Effector CD4-positive, alpha-beta T cell (primary cell): ENCODE data around the gene SLC9A7.

Source experiments
- DNase-seq: peaks from one replicate; pipeline ENCODE4 v3.0.0-alpha.2; 2020

Gene SLC9A7

DNA sequence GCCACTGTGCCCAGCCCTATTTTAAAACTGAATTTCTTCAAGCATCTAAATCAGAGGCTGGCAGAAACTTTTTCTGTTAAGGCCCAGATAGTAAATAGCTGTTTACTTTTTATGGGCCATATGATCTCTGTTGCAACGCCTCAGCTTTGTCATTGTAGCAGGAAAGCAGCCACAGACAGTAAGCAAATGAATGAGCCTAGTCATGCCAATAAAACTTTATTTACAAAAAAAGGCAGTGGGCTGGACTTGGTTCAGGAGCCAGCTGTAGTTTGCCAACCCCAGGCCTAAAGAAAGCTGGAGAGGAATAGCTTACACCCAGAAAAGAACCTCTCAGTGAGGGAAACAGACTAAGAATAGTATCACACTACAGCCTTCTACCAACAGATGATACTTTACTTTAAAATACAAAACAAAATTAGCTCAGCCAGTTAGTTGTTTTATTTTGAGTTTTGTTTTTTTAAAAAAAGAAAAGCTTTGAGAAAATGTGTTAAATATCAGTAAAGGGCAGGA, 159.8 kb downstream of the SLC9A7 start:
- DNase-seq = no peak

DNA sequence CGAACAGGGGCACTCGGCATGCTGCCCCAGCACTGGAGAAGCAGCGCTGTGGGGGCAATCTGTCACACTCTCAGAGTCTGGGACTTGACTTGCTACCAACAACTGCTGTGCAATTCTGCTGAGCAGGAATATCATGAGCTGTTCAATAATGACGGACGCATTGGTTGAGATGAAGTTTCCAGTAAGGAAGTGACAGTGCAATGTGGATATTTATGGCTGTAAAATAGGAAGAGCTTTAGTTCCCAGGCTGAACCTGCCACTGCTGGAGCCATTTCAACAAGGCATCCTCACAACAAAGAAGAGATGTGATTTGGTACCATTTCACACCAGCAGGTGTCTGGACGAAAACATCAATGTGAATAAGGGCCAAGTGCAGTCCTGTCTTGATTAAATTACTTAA, 161.1 kb downstream of the SLC9A7 start:
- no peak for DNase-seq

DNA sequence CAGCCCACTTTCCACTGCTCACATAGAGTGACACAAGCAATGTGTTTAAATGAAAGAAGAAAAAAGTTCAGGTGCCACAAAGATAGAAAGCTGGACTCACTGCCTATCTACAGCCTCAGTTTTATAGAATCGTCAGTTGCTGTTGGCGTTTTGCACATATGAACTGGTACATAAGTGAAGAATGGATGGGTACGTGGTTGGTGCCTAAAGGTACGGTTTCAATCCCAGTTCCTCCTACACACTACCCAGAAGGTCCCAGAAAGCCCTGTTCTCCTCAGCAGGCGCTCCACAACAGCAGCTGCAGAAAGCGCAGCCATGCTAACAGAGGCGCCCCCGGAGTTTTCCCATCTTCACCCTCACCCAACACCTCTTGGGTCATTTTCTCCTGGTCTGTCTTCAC, 161.7 kb downstream of the SLC9A7 start:
- no peak for DNase-seq

DNA sequence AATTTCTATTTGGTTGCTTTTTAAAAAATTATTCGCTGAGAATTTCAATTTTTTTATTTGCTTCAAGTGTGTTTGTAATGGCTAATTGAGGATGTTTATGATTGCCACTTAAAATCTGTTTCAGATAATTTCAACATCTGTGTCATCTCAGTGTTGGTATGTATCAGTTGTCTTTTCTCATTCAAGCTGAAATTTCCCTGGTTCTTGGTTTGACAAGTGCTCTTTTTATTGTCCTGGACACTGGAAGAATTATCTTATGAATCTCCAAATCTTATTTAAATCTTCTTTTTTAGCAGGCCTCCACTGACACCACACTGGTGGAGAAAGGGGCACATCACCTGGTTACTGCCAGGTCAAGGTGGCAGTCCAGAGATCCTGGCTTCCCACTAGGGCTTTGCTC, 163.8 kb downstream of the SLC9A7 start:
- DNase-seq = no peak

DNA sequence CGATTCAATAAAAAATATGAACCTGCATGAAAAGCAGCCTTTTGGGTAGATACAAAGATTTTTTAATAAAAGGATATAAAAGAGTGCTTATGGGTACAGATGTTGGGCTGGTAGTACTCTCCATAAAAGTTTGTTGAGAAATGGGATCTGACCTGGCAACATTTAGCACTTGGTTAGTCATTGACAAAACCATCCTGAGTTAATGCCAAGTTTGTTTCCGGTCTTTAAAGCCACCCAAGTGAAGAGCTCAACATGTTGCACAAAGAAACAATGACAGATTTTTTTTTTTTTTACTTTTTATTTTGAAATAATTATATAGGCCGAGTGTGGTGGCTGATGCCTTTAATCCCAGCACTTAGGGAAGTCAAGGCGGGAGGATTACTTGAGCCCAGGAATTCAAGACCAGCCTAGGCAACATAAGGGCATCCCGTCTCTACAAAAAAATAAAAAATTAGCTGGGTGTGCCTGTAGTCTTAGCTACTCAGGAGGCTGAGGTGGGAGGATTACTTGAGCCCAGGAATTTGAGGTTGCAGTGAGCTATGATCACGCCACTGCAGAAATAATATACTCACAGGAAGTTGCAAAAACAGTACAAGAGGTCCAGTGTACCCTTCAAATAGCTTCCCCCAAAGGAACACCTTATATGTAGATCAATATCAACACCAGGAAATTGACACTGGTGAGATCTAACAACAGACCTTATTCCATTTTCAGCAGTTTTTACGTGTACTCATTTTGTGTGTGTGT, 168.8 kb downstream of the SLC9A7 start:
- DNase-seq = no peak

DNA sequence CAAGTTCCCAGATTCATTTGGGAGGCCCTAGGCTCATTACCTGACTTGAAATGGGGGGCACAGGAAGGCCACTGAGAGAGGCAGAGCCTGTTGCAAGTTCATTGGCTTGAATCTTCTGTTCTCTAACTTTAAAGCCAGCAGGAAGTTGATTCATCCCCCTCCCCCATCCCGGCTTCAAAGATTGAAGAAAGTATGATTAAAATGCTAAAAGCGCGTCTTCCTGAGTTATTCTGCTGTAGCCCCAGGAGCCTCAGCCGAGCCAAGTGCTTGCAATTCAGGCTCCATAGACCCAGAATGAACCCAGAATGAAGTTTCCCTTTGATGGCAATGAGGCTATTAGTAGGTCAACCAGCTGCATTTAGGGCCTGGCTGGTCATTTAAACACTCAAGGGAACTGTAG, 170.7 kb downstream of the SLC9A7 start:
- peak; percentile 35 for DNase-seq

DNA sequence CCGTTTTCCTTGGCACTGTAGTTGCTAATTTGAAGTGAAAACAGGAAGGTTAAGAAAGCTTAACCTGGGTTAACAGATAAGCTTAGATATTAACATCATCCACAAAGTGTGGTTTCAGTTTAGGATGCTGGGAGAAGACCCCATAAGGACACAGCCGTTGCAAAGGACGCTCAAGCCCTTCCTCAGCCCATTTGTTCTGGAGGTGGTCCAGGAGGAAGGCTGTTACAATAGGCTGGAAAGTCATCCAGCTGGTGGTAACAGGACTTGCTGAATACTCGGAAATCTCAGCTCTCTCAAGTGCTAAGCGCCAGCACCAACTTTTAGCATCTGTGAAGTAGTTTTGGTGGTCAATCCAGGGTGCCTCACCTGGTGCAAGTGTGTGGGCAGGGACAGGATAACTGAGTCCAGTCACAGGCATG, 171.2 kb downstream of the SLC9A7 start:
- DNase-seq = no peak

DNA sequence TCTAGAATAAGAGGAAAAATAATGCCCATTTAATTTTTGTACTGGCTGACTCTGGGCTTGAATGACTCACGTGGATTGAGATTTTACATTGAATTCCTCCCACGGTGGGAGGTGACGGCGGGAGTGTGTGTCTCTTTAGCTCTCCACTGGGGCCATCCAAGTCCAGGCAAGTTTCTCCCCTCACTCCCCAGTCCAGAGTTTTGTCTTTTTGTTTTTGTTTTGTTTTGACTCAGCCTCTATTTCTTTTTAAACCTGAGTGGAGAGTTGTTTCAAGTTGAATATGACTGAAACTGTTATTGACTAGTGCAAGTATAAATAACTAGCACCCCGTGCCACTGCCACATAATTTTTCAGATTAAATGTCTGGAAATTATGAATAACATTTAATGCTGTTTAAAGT, 171.8 kb downstream of the SLC9A7 start:
- DNase-seq = no peak

DNA sequence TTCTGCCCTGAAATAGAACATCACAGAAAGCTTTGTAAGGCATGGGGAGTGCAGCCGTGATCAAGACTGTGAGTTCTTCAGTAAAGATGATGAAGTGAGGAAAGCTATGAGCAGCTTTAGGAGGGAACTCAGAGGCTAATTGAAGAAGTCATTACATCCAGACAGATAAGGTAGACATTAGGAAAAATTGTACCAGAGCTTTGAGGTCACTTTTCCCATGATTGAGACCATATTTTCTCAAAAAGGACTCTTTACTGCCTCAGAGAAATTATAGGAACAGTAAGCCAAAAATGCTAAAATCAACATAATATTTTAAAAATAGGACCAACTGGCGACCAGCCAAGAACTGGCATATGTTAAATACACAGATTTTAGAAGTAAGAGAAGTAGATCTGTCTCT, 174.2 kb downstream of the SLC9A7 start:
- DNase-seq = no peak

DNA sequence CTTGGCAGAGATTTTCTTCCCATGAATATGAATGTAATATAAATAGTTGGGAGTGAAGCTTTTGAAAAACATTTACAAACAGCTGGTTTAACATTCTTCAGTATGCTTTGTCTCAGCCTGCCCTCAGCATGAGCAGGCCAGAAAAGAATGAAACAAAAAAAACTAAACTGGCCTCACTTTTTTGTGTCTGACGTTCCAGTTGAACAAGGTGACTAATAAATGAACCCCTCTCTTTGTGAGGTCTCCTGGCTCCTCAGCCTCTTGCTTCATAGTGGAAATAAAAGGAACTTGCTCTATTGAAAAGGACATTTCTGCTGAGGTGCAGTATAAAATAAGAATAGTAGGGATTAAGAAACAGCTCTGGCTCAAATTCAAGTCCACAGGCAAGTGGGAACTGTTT, 176.0 kb downstream of the SLC9A7 start:
- DNase-seq = no peak

DNA sequence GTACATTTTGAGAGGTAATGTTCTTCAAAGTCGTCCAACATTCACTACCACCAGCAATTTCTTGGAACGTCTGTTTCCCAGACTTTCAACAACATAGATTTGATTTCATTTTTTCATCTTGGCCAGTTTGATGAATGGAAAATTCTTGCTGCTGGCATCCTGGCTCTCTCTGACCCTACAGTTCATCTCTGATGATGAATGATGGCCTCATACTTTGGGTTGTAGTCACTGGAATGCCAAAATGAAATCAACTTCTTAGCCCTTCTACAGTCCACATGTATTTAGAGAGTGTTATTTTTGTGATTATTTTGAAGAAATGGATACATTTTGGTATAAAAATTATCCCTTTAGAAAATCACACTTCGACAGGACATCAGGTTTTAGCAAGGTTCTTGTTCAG, 176.6 kb downstream of the SLC9A7 start:
- no peak for DNase-seq

DNA sequence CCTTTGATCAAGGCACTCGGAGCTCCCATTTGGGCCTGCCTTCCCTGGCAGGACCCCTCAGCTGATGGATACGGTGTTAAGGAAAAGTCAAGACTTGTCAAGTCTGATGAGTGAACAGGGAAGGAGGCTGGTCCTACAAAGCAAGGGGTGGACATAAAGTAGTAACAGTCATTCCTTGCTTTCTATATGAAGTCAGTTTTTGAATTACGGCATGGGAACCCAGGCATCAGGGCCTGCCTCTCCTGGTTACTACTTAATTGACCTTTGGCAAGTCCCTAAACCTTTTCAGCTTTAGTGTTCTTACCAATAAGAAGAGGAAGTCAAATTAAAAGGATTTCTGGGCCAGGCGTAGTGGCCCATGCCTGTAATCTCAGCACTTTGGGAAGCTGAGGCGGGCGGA, 178.3 kb downstream of the SLC9A7 start:
- DNase-seq = no peak

DNA sequence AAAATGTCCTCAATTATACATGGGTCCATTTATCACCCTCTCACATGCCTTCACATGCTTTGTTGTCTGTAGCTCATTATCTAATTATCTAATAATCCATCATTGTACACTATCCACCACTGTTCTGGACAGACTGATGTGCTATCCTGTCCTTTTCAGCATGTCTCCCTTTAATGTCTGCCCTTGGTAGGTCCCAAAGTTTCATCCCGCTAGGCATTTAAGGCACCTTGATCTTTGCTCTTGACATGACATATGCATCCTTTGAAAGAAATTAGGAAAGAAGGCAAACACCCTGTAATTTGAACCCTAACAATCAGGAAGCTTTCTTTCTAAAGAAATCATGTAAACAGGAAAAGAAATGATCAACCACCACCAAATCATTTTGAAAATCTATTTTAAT, 179.7 kb downstream of the SLC9A7 start:
- no peak for DNase-seq

DNA sequence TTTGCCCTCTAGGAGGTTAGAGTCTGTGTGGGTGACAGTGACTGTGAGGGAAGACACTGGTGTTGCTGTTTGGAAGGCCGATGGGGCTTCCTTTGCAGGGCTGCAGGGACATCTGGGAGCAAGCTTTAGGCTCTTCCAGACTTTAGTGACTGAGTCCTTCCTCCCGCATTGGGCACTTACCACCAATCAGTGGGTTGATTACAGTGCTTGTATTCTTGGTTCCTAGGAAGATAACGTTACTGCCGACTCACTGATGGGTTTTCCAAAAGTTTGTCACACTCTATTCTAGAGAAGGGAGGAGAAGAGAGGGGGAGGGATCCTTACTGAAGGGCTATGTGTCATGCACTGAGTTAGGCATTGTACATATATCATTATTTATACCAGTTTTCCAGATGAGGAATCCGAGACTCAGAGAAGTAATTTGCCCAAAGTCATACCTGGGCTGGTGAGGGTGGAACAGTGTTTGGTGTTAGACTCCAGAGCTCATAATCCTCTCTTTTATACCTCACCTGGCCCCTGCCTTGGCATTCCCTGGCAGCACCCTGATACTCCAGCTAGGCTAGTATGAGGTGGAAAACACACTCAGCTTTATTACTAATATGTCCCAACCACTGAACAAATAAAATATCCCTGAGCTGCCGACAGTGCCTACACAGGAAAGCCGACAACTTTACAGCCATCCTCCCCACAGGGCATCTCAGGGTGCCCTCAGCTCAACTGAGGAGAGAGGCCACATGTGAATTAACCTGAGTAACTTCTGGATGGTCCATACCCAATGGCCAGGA, 181.5 kb downstream of the SLC9A7 start:
- DNase-seq = no peak

DNA sequence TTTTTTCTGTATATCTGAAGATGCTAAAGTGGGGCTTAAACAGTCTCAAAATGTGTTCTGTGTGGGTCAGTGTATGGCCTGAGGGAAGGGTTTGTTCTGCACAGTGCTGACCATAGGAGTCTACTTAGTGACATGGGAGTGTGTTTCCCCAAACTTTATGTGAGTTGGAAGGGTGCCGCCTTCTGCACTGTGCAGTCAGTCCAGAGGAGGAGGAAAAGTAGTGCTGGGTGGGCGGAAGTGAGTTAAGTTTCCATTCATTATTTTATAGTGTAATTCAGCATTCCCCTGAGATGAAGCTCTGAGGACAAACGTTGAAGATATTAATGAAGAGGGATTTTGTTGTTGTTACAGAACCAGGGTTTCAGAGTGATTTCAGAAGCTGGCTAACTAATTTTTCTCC, 182.5 kb downstream of the SLC9A7 start:
- no peak for DNase-seq

DNA sequence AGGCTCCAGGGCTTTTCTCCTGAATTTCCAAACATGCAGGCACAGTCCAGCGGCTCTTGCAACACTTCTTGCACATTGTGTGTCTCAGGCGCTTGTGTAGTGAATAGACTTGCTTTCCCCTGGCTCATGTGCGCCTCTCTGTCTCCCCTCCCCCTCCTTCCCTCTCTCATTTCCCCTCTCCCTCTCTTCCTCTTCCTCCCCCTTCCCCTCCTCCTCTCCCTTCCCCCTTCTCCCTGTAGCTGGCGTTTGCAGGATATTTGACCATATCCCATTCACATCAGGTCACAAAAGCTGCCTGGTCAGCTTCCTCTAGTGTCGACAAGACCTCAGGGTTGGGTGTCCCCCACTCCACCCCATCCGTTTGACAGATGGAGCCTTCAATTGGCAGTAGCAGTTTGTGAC, 182.9 kb downstream of the SLC9A7 start:
- DNase-seq = no peak

DNA sequence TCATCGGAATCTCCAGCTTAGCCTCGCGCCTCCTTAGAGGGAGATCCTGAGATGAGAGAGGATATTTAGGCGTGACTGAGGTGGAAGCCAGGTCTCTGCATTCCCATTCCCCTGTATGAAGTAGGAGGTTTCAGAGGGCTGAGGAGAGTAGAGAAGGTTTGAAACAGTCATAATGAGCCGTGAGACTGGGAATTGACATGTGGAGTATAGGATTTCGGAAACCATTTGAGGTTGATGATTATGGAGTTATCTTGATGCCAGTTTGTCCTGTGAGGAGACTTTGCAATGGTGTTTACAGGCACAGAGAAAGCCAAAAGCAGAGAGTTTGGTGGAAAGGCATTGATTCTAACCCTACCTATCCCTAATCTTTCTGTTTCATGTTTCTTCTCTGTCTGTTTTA, 183.3 kb downstream of the SLC9A7 start:
- DNase-seq = no peak

DNA sequence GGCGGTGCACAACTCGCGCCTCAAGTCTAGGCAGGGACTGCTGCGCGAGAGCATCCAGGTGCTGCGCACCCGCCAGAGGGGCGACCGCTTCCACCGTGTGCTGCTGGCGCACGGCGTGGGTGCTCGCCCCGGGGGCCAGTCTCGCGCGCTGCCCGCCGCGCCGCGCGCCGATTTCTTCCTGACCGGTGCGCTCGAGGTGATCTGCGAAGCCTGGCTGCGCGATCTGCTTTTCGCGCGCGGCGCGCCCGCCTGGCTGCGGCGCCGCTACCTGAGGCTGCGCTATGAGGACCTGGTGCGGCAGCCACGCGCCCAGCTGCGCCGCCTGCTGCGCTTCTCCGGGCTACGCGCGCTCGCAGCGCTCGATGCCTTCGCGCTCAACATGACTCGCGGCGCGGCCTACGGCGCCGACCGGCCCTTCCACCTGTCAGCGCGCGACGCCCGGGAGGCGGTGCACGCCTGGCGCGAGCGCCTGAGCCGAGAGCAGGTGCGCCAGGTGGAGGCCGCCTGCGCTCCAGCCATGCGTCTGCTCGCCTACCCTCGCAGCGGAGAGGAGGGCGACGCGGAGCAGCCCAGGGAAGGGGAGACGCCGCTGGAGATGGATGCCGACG, 184.0 kb downstream of the SLC9A7 start:
- DNase-seq = peak; percentile 29

DNA sequence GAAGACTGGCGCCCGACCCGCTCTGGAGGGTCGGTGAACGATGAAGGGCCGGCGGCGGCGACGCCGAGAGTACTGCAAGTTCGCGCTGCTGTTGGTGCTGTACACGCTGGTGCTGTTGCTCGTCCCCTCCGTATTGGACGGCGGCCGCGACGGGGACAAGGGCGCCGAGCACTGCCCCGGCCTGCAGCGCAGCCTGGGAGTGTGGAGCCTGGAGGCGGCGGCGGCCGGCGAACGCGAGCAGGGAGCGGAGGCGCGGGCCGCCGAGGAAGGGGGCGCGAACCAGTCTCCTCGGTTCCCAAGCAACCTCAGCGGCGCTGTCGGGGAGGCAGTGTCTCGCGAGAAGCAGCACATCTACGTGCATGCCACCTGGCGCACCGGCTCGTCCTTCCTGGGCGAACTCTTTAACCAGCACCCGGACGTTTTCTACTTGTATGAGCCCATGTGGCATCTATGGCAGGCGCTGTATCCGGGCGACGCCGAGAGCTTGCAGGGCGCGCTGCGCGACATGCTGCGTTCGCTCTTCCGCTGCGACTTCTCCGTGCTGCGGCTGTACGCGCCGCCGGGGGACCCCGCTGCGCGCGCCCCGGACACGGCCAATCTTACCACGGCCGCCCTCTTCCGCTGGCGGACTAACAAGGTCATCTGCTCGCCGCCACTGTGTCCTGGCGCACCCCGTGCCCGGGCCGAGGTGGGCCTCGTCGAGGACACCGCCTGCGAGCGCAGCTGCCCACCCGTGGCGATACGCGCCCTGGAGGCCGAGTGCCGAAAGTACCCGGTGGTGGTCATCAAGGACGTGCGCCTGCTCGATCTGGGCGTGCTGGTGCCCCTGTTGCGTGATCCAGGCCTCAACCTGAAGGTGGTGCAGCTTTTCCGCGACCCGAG, 184.8 kb downstream of the SLC9A7 start:
- peak; percentile 68 for DNase-seq

DNA sequence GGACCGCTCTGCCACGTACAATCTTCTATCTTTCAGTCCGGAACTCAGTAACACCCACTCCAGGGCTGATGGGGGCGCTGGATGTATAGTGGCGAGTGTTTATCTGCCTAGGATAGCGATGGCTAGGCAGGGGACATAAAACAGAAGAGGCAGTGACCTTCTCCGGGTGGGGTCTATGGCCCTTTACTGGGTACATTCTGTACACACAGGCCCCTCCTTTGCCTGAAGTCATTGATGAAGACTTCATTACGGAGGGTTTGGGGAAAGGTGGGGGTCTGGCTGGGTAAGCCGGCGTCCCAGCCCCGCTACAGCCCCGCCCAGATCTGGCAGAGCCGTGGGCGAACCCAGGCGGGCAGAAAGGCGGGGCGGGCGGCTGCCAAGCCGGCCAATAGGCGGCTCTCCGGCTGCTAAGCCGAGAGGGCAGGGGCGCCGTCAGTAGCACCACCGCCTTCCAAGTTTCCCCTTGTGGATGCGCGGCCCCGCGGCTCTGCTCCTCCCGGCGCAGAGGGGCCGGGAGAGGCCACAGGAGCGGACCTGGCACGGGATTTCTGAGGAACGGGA, 185.5 kb downstream of the SLC9A7 start, which contains the start of gene CHST7:
Gene CHST7 (plus strand): TSS at position 435 of the 561 bp plus-strand sequence. CDS start 167 bp downstream, outside the sequence.
- DNase-seq = peak; percentile 41

DNA sequence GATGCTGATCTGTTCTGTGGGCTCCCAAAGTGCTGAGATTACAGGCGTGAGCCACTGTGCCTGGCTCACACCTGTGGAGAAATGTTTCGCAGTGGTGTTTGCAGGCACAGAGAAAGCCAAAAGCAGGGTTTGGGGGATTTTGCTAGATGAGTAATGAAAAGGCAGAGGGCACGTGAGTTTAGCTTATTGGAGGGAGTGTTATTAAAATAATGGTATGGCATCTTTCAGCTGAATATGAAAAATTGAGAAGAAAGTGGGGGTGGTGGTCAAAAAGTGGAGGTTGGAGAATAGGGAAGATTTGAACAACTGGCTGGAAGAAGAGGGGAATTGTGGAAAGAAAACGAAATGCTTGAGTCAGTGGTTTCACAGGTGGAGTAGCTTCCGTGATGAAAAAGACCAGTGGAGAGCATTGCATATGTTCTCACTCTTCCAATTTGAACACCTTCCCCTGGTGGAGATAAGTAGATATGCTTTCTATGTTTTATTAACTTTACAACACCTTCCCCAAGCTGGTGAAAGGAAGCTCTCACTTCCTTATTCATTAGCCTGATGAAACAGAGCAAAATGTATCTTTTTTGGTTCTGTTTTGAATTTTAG, 186.5 kb downstream of the SLC9A7 start:
- peak; percentile 16 for DNase-seq
